ELR (cell line): ENCODE data around the gene NANOS1.
"Not testable (repeated sequence)": the region's sequence is repeated elsewhere in the genome, so short reads cannot be mapped to it uniquely, and the experiment has no call there.

Experiments
- DNase-seq: peaks from one replicate; pipeline ENCODE4 v3.0.0-alpha.2; 2015; ENCODE audit warnings: low read depth

The NANOS1 gene

DNA sequence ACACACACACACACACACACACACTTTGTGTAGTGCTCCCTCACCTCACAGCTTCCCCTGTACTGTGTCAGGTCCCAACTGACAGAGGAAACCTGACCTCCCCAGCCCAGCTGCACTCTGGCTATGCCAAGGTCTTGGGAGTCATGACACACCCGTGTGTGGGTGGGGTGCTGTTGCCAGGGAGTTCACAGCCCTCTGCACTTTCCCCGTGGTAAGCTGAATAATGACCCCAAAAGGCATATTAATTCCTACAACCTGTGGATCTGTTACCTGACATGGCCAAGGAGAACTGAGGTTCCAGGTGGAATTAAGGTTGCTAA, 8.9 kb upstream of the NANOS1 start:
- DNase-seq = peak; percentile 58

DNA sequence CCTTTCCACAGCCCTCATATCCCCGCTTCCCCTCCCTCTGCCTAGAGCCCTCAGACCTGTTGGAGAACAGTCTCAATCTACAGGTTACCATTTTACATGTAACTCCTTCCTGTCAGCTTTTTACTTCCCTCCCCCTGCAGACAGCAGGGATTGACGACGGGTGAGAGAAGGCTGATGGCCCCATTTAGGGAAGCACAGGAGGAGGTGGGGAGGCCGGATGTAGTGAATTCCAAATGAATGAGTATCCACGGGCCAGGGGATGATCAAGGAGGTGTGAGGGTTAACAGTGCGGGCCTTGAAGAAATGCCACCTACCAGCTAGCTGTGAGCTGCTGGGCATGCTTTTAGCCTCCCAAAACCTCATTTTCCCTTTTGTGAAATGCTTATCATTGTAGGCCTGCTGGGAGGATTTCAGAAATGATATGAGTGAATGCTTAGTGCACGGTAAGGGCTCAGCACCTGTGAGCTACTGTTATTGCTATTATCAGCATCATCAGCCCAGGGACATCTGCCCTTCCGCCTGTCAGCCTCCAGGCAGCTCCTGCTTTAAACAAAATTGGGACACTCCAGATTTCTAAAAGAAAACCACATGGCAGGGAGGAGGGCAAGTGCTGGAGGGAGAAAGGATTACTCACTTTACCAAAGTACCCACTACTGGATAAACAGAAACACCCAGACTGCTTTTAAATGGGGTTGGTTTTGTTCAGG, 6.5 kb upstream of the NANOS1 start:
- peak; percentile 77 for DNase-seq

DNA sequence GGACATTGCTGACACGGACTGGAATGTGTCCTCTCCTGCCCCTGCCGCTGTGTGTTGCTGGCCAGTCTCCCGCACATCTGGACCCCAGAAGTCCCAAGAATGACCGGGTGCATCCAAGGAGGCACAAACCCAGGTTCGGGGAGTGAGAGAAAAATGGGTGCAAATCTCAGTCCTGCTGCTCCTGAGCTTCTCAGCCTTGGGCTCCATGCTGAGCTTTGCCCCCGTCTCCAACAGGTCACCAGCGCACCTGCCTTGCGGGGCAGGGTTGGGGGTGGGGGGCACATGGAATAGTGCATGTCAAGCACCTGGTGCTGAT, 6.0 kb upstream of the NANOS1 start:
- no peak for DNase-seq

GRCh38 chr10:119024882-119025281, 4.6 kb upstream of the NANOS1 start:
- peak; percentile 49 for DNase-seq

DNA sequence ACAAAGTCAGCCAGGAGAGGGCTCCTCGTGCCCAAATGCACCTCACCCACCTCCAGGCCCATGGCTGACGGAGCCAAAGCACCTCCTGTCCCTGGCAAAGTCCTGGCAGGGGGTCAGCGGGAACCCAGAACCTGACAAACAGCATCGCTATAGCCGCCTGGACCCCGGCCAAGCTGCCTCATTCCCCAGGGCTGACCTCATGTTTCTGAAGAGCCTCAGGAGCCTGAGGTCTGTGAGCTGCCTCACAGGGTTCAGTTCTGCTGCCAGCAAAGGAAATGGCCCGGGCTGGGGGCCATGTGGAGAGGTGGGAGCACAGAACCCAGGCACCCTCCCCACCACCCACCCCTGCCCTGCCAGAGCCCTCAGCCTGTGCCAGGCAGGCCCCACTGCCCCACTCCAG, 4.2 kb upstream of the NANOS1 start:
- peak; percentile 86 for DNase-seq

GRCh38 chr10:119025776-119026175, 3.7 kb upstream of the NANOS1 start:
- no peak for DNase-seq

DNA sequence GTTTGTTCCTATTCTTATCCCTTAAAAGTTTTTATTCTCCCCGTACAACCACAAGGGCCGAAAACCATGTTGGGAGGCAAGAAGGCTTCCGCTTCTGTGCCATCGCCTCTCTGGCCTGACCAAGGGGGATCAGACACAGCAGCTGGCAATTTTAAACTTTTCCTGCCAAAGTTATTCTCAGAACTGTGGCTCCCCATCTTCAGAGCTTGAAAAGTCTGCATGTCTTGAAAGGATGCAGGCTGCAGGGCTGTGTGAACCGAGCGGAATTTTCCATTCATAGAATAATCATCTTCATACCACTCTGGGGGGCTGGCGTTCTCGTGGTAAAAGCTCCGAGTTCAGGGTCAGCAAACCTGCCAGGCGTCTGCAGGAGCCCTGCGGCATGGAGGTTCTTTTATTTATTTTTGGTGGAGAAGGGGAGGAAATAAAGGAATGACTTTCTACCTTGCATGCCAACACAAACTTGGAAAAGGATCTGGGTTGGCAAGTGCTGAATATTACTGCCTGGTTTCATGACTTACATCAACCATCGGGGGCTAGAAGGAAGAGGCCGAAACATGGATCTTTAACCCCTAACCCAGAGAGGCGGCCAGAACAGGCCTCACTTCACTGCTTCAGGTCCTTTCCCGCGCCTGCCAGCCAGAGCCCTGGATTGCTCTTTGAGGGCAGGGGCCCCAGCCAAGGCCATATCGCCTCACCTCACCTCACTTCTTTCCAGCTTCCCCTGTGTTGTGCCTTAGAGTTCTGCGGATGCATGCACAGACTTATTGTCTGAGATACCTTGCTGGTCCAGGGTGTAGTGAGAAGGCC, 3.0 kb upstream of the NANOS1 start:
- DNase-seq = no peak

DNA sequence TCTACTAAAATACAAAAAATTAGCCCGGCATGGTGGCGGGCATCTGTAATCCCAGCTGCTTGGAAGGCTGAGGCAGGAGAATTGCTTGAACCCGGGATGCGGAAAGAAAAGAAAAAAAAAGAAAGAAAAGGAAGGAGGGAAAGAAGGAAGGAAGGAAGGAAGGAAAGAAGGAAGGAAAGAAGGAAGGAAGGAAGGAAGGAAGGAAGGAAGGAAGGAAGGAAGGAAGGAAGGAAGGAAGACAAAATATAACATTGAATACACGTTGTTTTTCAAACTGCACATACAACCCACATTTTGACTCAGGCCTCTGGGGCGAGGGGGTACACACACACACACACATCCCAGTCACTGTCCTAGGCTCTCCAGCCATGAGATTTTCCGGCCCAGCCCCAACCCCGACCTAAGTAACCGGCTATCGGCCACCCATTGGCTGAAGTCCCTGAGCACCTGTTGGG, 1.0 kb upstream of the NANOS1 start:
- not testable (repeated sequence) for DNase-seq

DNA sequence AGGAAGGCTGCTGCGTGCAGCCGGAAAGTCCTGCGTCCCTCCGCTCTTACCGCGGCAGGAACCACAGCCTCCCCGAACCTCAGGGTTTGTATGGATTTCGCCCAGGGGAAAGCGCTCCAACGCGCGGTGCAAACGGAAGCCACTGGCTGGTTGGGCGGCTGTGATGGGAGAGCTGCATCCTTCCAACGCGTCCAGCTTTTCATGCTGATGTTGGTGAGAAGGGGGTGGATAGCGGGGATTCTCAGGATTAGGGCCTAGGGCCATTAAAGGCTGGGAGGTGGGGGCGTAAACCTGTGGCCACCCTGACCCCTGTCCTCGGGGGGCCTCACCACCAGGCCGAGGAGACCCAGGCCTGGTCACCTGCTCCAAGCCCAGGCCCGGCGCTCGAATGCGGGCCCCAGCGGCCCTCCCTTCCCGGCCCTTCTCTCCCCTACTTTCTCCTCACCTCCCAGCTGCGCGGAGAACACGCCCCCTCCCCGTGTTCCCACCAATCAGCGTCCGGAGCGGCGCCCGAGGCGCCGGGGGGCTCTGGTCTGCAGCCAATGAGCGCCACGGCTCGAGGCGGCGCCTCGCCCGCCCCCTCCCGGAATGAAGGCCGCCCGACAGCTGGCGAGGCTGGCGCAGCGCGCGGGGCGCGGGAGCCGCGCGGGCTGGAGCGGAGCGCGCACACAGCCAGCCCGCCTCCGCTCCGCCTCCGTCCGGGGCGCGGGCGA, 458 bp upstream of the NANOS1 start:
- DNase-seq = peak; percentile 87

GRCh38 chr10:119030421-119031250, 1.1 kb downstream of the NANOS1 start:
- DNase-seq = peak; percentile 71

DNA sequence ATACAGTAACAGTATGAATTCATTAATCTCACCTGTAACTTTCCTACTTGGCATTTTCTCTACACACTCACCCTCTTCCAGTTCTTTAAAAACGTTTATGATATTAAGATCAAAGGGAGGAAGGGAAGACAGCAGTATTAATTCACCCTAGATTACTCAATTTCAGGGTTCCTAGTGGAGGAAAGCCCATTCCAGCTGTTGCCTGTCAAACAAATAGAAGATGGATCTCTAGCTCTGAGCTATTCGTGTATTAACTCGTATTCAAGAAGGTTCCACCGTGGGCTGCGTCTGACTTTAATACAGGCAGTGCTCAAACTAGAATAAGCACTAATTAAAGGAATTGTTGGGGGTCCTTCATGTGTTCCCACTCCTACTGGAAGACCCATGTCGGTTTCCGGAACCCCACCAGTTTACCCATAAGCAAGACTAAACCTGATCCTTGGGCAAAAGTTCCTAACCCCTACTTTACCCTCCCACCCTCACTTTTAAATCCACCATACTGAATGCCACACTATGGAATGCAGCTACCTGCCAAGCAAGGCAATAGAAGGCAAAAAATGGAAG, 2.1 kb downstream of the NANOS1 start:
- no peak for DNase-seq

DNA sequence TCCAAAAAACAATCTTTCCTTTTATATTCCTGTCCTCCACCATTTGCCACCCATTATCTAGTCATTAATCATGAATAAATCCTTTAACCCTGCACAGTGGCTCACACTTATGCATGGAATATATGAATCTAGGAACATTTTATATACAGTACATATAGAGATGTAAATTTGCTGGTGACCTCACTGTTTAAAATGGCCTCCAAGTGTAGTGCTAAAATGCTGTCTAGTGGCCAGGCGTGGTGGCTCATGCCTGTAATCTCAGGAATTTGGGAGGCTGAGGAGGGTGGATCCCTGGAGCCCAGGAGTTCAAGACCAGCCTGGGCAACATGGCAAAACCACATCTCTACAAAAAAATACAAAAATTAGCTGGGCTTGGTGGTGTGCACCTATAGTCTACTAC, 9.6 kb downstream of the NANOS1 start:
- DNase-seq = no peak

DNA sequence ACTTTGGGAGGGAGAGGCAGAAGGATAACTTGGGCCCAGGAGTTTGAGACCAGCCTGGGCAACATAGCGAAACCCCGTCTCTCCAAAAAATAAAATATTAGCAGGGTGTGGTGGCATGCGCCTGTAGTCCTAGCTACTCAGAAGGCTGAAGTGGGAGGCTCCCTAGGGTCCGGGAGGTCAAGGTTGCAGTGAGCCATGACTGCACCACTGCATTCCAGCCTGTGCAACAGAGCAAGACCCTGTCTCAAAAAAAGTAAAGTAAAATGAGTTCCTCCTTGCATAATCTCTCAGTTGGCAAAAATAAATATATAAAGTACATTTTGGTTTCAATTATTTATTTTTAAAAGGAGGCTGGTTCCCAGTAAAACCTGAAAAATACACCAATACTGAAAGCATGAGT, 11.8 kb downstream of the NANOS1 start:
- no peak for DNase-seq

DNA sequence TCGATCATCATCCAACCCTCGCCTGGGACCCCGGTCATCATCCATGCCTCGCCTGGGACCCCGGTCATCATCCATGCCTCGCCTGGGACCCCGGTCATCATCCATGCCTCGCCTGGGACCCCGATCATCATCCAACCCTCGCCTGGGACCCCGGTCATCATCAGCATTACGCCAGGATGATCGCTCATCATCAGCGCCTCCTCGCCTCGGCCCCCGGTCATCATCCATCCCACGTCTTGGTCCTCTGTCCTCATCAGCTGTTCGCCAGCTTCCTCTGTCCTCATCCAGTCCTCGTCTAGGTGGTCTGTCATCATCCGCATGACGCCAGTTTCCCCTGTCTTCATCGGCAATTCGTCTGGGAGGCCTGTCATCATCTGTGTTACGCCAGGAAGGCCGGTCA, 12.7 kb downstream of the NANOS1 start:
- no peak for DNase-seq

- no peak for DNase-seq
Measured at GRCh38 chr10:119045561-119045960, 16.0 kb downstream of the NANOS1 start.

DNA sequence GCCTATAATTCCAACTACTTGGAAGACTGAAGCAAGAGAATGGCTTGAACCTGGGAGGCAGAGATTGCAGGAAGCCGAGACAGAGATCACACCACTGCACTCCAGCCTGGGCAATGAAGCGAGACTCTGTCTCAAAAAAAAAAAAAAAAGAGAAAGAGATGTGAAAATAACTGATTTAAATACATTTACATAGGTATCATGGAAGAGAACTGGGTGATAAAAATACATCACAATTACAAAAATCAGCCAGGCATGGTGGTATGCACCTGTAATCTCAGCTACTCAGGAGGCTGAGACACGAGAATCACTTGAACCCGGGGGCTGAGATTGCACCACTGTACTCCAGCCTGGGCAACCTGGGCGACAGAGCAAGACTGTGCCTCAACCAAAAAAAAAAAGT, 19.8 kb downstream of the NANOS1 start:
- no peak for DNase-seq

- DNase-seq = no peak
Measured at GRCh38 chr10:119049777-119050176, 20.3 kb downstream of the NANOS1 start.

- no peak for DNase-seq
Measured at GRCh38 chr10:119051775-119052174, 22.3 kb downstream of the NANOS1 start.

DNA sequence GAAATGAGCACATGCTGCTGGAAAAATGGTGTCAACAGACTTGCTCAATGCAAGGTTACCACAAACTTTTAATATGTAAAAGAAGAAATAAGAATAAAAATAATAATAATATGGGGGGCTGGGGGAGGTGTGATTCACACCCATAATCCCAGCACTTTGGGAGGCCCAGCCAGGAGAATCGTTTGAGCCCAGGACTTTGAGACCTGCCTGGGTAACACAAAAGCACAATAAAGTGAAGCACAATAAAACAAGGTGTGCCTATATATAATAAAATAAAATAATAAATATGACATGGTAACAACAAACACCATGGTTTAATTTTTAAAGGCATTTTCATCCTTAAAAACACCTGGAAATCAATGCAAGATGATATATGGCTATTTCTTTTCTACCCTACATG, 26.0 kb downstream of the NANOS1 start:
- DNase-seq = no peak

DNA sequence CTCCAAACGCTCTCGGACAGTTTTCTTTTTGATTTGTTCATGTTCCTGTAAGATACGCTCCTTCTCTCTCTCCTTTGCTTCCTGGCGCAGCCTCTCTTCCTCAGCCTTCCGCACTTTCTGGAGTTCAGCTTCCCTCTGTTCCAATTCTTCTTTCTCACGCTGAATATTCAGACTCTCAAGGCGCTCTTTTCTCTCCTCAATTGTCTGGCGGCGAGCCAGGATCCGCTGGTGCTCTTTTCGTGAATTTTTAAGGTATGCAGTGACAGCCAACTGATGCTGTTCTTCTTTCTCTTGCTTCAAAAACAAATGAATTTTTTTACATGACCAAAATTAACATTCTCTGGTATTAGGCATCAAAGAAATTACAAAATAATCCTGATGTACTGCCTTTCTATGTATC, 28.5 kb downstream of the NANOS1 start:
- DNase-seq = no peak

DNA sequence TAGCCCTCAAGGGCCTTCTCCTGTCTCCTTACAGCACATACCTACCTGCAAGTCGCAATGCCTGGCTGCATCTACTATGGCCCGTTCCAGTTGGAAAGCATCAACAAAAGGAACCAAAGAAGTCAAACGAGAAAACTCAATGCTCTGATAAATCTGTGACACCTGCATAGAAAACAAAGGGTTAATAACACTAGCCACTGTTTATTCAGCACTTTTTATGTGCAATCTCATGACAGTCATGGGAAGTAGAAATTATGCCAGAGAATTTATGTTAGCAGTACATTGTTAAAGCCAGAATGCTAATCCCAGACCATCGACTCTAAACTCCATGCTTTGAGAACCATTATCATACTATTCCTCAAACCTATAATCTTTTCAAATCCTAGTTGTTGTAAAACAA, 30.0 kb downstream of the NANOS1 start:
- DNase-seq = no peak

DNA sequence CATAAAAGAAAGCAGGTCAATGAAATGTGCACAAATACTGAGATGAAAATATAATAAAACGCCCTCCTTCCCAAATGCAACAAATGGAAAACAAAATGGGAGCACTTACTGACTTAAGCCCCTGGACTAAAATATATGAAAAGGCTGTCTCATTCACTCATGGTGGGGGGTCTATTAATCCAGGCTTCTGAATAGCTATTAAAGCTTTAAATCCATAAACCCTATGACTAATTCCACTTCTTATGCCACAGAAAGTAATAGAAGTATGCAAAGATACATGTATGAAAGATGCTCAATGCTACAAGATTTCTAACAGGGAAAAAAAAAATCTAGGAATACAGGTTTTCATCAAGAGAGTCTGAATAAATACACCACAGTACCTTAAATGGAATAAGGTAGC, 30.6 kb downstream of the NANOS1 start:
- no peak for DNase-seq
